Tibial artery (tissue), 4 donors: Measurements from ENCODE around the gene ANO1.

ENCODE experiments used
- DNase-seq, 2 donors: peaks; one replicate each; pipeline ENCODE4 v3.0.0-alpha.2; 2019
- H3K27ac ChIP-seq, 2 donors: fragments of 200-600 bp; sonication (generic) in 1 of 2; 1 replicate in 1 of 2; 2 replicates in 1 of 2; pipeline ENCODE4 v1.5.1; 2018 to 2019; ENCODE audit warnings: mild to moderate bottlenecking in 1 of 2
- H3K27me3 ChIP-seq, 2 donors: fragments of 200-600 bp; sonication (generic) in 1 of 2; one replicate each; pipeline versions ENCODE4 v1.5.1 to v1.6.0; 2016 to 2019
- H3K36me3 ChIP-seq, 3 donors: fragments of 200-600 bp; sonication (generic) in 2 of 3; one replicate each; pipeline ENCODE4 v1.5.1; 2016 to 2019; ENCODE audit warnings: mild to moderate bottlenecking in 2 of 3
- H3K4me1 ChIP-seq, 4 donors: fragments of 200-600 bp; sonication (generic) in 2 of 4; 1 replicate in 3 of 4; 2 replicates in 1 of 4; pipeline ENCODE4 v1.5.1; 2016 to 2019
- H3K4me3 ChIP-seq, 2 donors: fragments of 200-600 bp; sonication (generic) in 1 of 2; 1 replicate in 1 of 2; 2 replicates in 1 of 2; pipeline ENCODE4 v1.5.1; 2018 to 2019; ENCODE audit warnings: mild to moderate bottlenecking in 2 of 2
- H3K9me3 ChIP-seq, 3 donors: fragments of 200-600 bp; sonication (generic) in 1 of 3; one replicate each; pipeline ENCODE4 v1.5.1; 2016 to 2019
- CTCF ChIP-seq, 2 experiments: fragments of 200-600 bp in 1 of 2; fragments of 450-650 bp in 1 of 2; IDR thresholded peaks; one replicate each; pipeline ENCODE4 v1.5.1; 2017 to 2019; ENCODE audit warnings: antibody characterized with exemption in 2 of 2, mild to moderate bottlenecking in 1 of 2, moderate library complexity in 1 of 2
- intact Hi-C: fragments of 100-400 bp; cut with DNase I; formaldehyde crosslinking; loops from one replicate; pipeline ENCODE4 v1.15.0; 2023; ENCODE audit warnings: low total_unique reads

The ANO1 gene

DNA sequence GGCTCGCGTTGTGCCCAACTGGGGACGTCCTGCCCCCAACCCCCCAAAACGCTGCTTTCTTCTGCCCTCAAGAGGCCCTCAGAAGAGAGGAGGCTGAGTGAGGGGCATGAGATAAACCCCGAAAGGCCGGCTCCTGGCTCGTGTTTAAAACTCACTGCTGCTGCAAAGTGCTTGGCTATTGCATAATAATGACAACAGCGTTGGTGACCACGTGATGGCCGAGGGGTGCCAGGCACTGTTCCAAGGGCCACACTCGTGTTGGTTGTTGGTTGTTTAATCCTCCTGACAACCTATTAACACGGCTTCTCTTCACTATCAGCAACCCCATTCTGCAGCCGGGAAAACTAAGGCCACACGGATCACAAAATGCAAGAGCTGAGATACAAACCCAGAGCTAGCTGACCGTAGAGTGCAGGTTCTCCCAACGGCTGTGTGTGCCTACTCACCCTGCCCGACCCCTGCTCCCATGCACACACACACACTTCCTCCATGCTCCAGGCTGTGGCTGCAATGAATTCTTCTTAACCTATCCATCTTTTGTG is 51.0 kb downstream of the ANO1 start:
- intact Hi-C loops: no loop called here
- Histone ChIP-seq H3K27me3 (no peaks in the 10 kb centered on the region), H3K4me1 (peaks cover 0 to 61% (median 41%) of the 10 kb centered on the region in 4 donors), H3K36me3 (peaks cover 0 to 47% (median 18%) of the 10 kb centered on the region in 3 donors), H3K27ac (peak overlapping the region; percentile 64 to 65), H3K9me3 (no peaks in the 10 kb centered on the region), H3K4me3 (no peak overlapping the region)
- TF ChIP-seq CTCF (IDR thresholded peaks at IDR 0.05): no peak
- DNase-seq: no peak

DNA sequence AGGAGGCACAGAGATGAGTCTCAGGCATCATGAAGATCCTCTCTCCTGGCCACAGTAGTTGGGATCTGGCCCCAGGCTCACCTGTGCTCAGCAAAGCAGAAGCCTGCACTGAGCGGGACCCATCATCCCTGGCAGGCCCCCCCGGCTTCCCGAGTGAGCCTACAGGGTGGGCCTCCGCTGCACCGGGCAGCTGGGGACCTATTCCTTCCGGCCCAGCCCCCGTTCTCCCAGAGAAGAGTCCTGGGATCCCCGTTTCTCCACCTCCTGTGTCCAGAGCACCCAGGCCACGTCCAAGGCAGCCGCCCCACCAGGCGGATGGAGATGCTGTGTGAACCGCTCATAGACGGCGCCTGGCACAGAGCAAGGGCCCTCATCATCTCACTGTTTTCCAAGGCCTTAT is 52.5 kb downstream of the ANO1 start:
- Histone ChIP-seq H3K9me3 (no peaks in the 10 kb centered on the region), H3K4me3 (no peak overlapping the region), H3K27me3 (no peaks in the 10 kb centered on the region), H3K4me1 (peaks cover 0 to 60% (median 39%) of the 10 kb centered on the region in 4 donors), H3K27ac (peak overlapping the region in 1 of 2 donors; percentile 65), H3K36me3 (peaks cover 0 to 60% (median 21%) of the 10 kb centered on the region in 3 donors)
- intact Hi-C loops: no loop called here
- no peak for TF ChIP-seq CTCF (IDR thresholded peaks at IDR 0.05)
- DNase-seq: no peak

DNA sequence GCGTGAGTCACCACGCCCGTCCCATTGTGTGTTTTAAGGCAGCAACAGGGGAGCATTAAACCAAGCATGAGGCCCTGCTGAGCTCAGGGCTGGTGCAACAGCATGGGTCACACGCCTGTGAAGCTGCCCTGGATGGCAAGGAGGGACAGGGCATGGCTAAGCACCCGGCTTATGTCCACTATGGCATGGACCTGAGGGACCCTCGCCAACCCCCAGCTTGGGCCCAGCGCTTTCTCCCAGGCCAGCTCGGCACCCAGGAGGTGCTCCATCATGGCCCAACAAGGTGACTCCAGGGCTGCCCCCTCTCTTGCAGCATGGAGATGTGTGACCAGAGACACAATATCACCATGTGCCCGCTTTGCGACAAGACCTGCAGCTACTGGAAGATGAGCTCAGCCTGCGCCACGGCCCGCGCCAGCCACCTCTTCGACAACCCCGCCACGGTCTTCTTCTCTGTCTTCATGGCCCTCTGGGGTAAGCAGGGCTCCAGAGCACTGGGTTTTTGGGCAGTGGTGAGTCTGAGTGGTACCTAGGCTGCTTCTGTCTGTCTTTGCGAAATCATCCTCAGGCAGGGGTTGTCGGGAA is 53.6 kb downstream of the ANO1 start:
- no peak for DNase-seq
- TF ChIP-seq CTCF (IDR thresholded peaks at IDR 0.05): no peak
- H3K36me3 ChIP-seq: peaks cover 0 to 64% (median 21%) of the 10 kb centered on the region in 3 donors
- no peaks in the 10 kb centered on the region for H3K9me3 ChIP-seq
- intact Hi-C loops: no loop called here
- no peak overlapping the region for H3K4me3 ChIP-seq
- no peaks in the 10 kb centered on the region for H3K27me3 ChIP-seq
- H3K27ac ChIP-seq: no peak overlapping the region
- peaks cover 0 to 54% (median 40%) of the 10 kb centered on the region in 4 donors for H3K4me1 ChIP-seq

DNA sequence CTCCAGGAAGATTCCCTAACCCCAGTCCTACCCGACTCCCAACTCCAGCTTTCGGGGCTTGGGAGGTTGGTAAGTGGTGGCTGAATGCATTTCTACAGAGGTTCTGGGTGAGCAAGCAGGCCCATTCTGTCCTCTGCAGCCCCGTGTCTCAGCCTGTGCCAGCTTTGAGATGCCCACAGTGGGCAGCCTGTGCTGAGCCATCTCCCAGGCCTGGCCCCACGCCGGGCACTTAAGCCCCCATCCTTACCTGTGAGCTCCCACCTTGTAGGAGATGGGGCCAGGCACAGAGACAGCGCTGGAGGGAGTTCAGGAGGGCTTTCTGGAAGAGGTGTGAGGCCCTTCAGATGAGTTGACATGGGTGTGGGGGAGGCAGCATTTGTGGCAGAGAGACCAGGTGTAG is 54.5 kb downstream of the ANO1 start:
- Histone ChIP-seq H3K27ac (peak overlapping the region in 1 of 2 donors; percentile 17), H3K9me3 (no peaks in the 10 kb centered on the region), H3K4me1 (peaks cover 0 to 45% (median 31%) of the 10 kb centered on the region in 4 donors), H3K4me3 (no peak overlapping the region), H3K36me3 (peaks cover 0 to 74% (median 21%) of the 10 kb centered on the region in 3 donors), H3K27me3 (no peaks in the 10 kb centered on the region)
- no peak for TF ChIP-seq CTCF (IDR thresholded peaks at IDR 0.05)
- no peak for DNase-seq
- intact Hi-C loops: no loop called here

GRCh38 chr11:70133771-70134335 is 55.7 kb downstream of the ANO1 start:
- Histone ChIP-seq H3K27me3 (no peaks in the 10 kb centered on the region), H3K27ac (peak overlapping the region; percentile 69 to 80), H3K4me3 (no peak overlapping the region), H3K9me3 (no peaks in the 10 kb centered on the region), H3K36me3 (peaks cover 0 to 81% (median 21%) of the 10 kb centered on the region in 3 donors), H3K4me1 (peaks cover 0 to 33% (median 19%) of the 10 kb centered on the region in 4 donors)
- intact Hi-C loops: no loop called here
- no peak for DNase-seq
- TF ChIP-seq CTCF (IDR thresholded peaks at IDR 0.05): no peak
